ENCODE results near the gene ELAVL3. TPM values are rescaled to one million over a fixed set of nuclear protein-coding genes. Genes with fewer than 3 reads are reported as not detected.

Gene ELAVL3
- total and polyA plus RNA-seq, 2 donors from 2014 or later: 0.22 TPM; not detected in 1

GRCh38 chr19:11426656-11427055, 54.2 kb downstream of the ELAVL3 start:
- Histone ChIP-seq H3K9me3 (ENCODE audit: control insufficient read depth in 2 of 3, insufficient read depth in 1 of 3, low read length in 3 of 3) (no peaks in the 10 kb centered on the region), H3K4me1 (ENCODE audit: control insufficient read depth in 2 of 3, insufficient read depth in 2 of 3, low read depth in 1 of 3, low read length in 3 of 3) (peaks cover 0 to 4% (median 0%) of the 10 kb centered on the region in 3 donors), H3K4me3 (ENCODE audit: low read length in 3 of 3) (no peak overlapping the region), H3K27me3 (ENCODE audit: control insufficient read depth, insufficient read depth, low read length) (peaks cover 8% of the 10 kb centered on the region), H3K36me3 (ENCODE audit: control insufficient read depth in 2 of 3, insufficient read depth in 3 of 3, low read length in 3 of 3) (no peaks in the 10 kb centered on the region), H3K9ac (ENCODE audit: low read length in 3 of 3) (no peak overlapping the region), H3K27ac (ENCODE audit: low read depth in 2 of 2, low read length in 2 of 2) (no peak overlapping the region)
- DNase-seq (no peak), FAIRE-seq (no peak)
- intact Hi-C loops (cut with DNase I): no loop called here
- TF ChIP-seq CTCF (IDR thresholded peaks at IDR 0.05; ENCODE audit: borderline replicate concordance, extremely low read depth, insufficient read depth): no peak

- H3K27me3 ChIP-seq (ENCODE audit: control insufficient read depth, insufficient read depth, low read length): peaks cover 8% of the 10 kb centered on the region
- no peaks in the 10 kb centered on the region for H3K36me3 ChIP-seq (ENCODE audit: control insufficient read depth in 2 of 3, insufficient read depth in 3 of 3, low read length in 3 of 3)
- intact Hi-C loops (cut with DNase I): no loop called here
- H3K9me3 ChIP-seq (ENCODE audit: control insufficient read depth in 2 of 3, insufficient read depth in 1 of 3, low read length in 3 of 3): no peaks in the 10 kb centered on the region
- no peak for TF ChIP-seq CTCF (IDR thresholded peaks at IDR 0.05; ENCODE audit: borderline replicate concordance, extremely low read depth, insufficient read depth)
- H3K27ac ChIP-seq (ENCODE audit: low read depth in 2 of 2, low read length in 2 of 2): no peak overlapping the region
- DNase-seq: no peak
- no peak overlapping the region for H3K4me3 ChIP-seq (ENCODE audit: low read length in 3 of 3)
- H3K9ac ChIP-seq (ENCODE audit: low read length in 3 of 3): no peak overlapping the region
- no peak for FAIRE-seq
- peaks cover 0 to 11% (median 2%) of the 10 kb centered on the region in 3 donors for H3K4me1 ChIP-seq (ENCODE audit: control insufficient read depth in 2 of 3, insufficient read depth in 2 of 3, low read depth in 1 of 3, low read length in 3 of 3)
These were observed 55.0 kb downstream of the ELAVL3 start for GRCh38 chr19:11425719-11426457.

- H3K9ac ChIP-seq (ENCODE audit: low read length in 3 of 3): no peak overlapping the region
- intact Hi-C loops (cut with DNase I): no loop called here
- H3K27ac ChIP-seq (ENCODE audit: low read depth in 2 of 2, low read length in 2 of 2): no peak overlapping the region
- no peaks in the 10 kb centered on the region for H3K9me3 ChIP-seq (ENCODE audit: control insufficient read depth in 2 of 3, insufficient read depth in 1 of 3, low read length in 3 of 3)
- peaks cover 0 to 17% (median 6%) of the 10 kb centered on the region in 3 donors for H3K4me1 ChIP-seq (ENCODE audit: control insufficient read depth in 2 of 3, insufficient read depth in 2 of 3, low read depth in 1 of 3, low read length in 3 of 3)
- H3K27me3 ChIP-seq (ENCODE audit: control insufficient read depth, insufficient read depth, low read length): peaks cover 11% of the 10 kb centered on the region
- DNase-seq (peak in 1 of 5 donors; percentile 65), FAIRE-seq (no peak)
- no peaks in the 10 kb centered on the region for H3K36me3 ChIP-seq (ENCODE audit: control insufficient read depth in 2 of 3, insufficient read depth in 3 of 3, low read length in 3 of 3)
- no peak overlapping the region for H3K4me3 ChIP-seq (ENCODE audit: low read length in 3 of 3)
- TF ChIP-seq CTCF (IDR thresholded peaks at IDR 0.05; ENCODE audit: borderline replicate concordance, extremely low read depth, insufficient read depth): no peak
These were observed 57.1 kb downstream of the ELAVL3 start for GRCh38 chr19:11423791-11424181.

All from kidney (tissue), 14 donors.